Smooth muscle cell (in vitro differentiated cells): ENCODE data around the gene CORO7. TPM values are rescaled to one million over a fixed set of nuclear protein-coding genes. Genes with fewer than 3 reads are reported as not detected.

Experiments
- DNase-seq: peaks from one replicate; lab custom pipeline; 2025; ENCODE audit not compliant: unreplicated experiment; lab: John Stamatoyannopoulos, UW
- H2AFZ ChIP-seq: fragments of 200-600 bp; sonication (generic); 2 replicates; pipeline ENCODE4 v1.6.0; 2016; ENCODE audit warnings: antibody characterized with exemption, low read depth, mild to moderate bottlenecking
- H3F3A ChIP-seq: fragments of 200-600 bp; sonication (generic); 2 replicates; pipeline ENCODE4 v1.6.0; 2017; ENCODE audit warnings: antibody characterized with exemption, low read depth
- H3K27ac ChIP-seq: fragments of 200-600 bp; sonication (generic); 2 replicates; pipeline ENCODE4 v1.5.1; 2016; ENCODE audit warnings: low read depth, mild to moderate bottlenecking
- H3K27me3 ChIP-seq: fragments of 200-600 bp; sonication (generic); 2 replicates; pipeline ENCODE4 v1.6.1; 2016; ENCODE audit warnings: low read depth, mild to moderate bottlenecking
- H3K36me3 ChIP-seq: fragments of 200-600 bp; sonication (generic); 2 replicates; pipeline ENCODE4 v1.5.1; 2016; ENCODE audit warnings: low read depth
- H3K4me1 ChIP-seq: fragments of 200-600 bp; sonication (generic); 2 replicates; pipeline ENCODE4 v1.5.1; 2016; ENCODE audit warnings: low read depth
- H3K4me2 ChIP-seq: fragments of 200-600 bp; sonication (generic); 2 replicates; pipeline ENCODE4 v1.6.0; 2016; ENCODE audit warnings: mild to moderate bottlenecking
- H3K4me3 ChIP-seq: fragments of 200-600 bp; sonication (generic); 2 replicates; pipeline ENCODE4 v1.5.1; 2016; ENCODE audit warnings: mild to moderate bottlenecking
- H3K79me2 ChIP-seq: fragments of 200-600 bp; sonication (generic); 2 replicates; pipeline ENCODE4 v1.6.0; 2016; ENCODE audit warnings: low read depth, mild to moderate bottlenecking
- H3K9ac ChIP-seq: fragments of 200-600 bp; sonication (generic); 2 replicates; pipeline ENCODE4 v1.6.0; 2016; ENCODE audit warnings: low read depth
- H3K9me3 ChIP-seq: fragments of 200-600 bp; sonication (generic); replicated peaks from 2 replicates; pipeline ENCODE4 v1.5.1; 2016; ENCODE audit warnings: low read depth
- H4K20me1 ChIP-seq: fragments of 200-600 bp; sonication (generic); 2 replicates; pipeline ENCODE4 v1.6.0; 2016; ENCODE audit warnings: low read depth
- WGBS: methylation state at CpG from one replicate; pipeline ENCODE4 v1.1.7; 2016; ENCODE audit warnings: low lambda C conversion rate; 5-methylcytosine and 5-hydroxymethylcytosine counted together
- polyA plus RNA-seq: library from polyadenylated mRNA; unstranded; fragments of >200 nt; fragmentation: Nextera tagmentation; extraction: Ambion mirVana; gene quantifications from 2 replicates; pipeline ENCODE4 v1.2.1, GENCODE V29; 2016
- total RNA-seq: library from RNA; depleted of rRNA; stranded (reverse); fragments of >200 nt; gene quantifications from 2 replicates; pipeline ENCODE4 v1.2.3, GENCODE V29; 2014
- TF ChIP-seq, protein P1 (sequence below): fragments of 200-600 bp; sonication (generic); IDR thresholded peaks from 2 replicates; pipeline ENCODE4 v1.5.1; 2017; ENCODE audit warnings: borderline replicate concordance, mild to moderate bottlenecking, antibody characterized with exemption; ENCODE audit not compliant: insufficient read depth, poor library complexity, severe bottlenecking

Gene CORO7
- total and polyA plus RNA-seq, 2 experiments from 2014 or later: 6.7 to 12.7 TPM

DNA sequence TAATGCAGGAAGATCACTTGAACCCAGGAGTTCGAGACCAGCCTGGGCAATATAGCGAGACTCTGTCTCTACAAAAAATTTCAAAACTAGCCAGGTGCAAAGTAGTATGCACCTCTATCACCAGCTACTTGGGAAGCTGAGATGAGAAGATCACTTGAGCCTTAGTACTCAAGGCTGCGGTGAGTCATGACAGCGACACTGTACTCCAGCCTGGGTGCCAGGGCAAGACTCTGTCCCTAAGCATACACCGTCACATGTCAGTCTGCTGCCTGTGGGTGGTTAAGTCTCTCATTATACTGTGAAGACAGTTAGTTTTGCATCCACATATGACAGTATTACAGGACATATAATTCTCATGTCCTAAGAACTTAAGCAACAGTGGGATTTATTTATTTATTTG lies 36.3 kb upstream of the CORO7 start:
- Histone ChIP-seq H3K79me2 (no peaks in the 10 kb centered on the region), H3K4me2 (no peak overlapping the region), H3K4me3 (no peak overlapping the region), H4K20me1 (peaks cover 23% of the 10 kb centered on the region), H3K4me1 (no peaks in the 10 kb centered on the region), H3K36me3 (no peaks in the 10 kb centered on the region), H3K9ac (no peak overlapping the region), H3K27me3 (no peaks in the 10 kb centered on the region), H2AFZ (no peak overlapping the region), H3K27ac (no peak overlapping the region), H3K9me3 (no peaks in the 10 kb centered on the region), H3F3A (no peaks in the 10 kb centered on the region)
- 97% methylated on average over 5 of the region's 5 CpGs for WGBS
- DNase-seq: no peak
- TF ChIP-seq, protein P1, sequence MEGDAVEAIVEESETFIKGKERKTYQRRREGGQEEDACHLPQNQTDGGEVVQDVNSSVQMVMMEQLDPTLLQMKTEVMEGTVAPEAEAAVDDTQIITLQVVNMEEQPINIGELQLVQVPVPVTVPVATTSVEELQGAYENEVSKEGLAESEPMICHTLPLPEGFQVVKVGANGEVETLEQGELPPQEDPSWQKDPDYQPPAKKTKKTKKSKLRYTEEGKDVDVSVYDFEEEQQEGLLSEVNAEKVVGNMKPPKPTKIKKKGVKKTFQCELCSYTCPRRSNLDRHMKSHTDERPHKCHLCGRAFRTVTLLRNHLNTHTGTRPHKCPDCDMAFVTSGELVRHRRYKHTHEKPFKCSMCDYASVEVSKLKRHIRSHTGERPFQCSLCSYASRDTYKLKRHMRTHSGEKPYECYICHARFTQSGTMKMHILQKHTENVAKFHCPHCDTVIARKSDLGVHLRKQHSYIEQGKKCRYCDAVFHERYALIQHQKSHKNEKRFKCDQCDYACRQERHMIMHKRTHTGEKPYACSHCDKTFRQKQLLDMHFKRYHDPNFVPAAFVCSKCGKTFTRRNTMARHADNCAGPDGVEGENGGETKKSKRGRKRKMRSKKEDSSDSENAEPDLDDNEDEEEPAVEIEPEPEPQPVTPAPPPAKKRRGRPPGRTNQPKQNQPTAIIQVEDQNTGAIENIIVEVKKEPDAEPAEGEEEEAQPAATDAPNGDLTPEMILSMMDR: no peak

DNA sequence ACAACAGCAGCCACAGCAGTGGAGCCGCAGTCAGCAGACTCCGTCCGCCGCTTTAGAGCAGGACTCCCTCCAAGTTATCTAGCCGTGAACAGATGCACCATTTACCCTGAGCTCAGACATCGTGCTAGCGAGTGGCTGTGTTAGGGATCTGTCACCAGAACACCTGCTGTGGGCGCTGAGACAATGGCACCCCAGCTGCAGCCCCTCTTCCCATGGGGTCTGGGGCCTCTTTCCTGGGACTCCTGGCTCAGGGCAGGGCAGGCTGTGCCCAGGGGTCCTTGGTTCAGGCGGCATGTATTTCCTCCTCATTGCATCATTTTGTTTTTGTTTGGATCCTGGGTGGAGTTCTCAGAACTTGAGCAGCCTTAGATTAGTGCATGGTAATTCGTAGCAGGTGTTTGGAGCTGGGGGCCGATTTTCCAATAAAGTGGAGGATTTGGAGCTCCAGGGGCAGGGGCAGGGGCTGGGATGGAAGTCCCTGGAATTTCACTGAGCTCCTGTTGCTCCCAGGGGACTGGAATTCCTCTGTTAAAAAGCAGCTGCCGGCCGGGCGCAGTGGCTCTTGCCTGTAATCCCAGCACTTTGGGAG lies 34.6 kb upstream of the CORO7 start:
- H3K36me3 ChIP-seq: no peaks in the 10 kb centered on the region
- no peaks in the 10 kb centered on the region for H3K4me1 ChIP-seq
- H4K20me1 ChIP-seq: peaks cover 23% of the 10 kb centered on the region
- whole genome bisulfite sequencing: 96% methylated on average over 14 of the region's 14 CpGs
- no peaks in the 10 kb centered on the region for H3K79me2 ChIP-seq
- no peak overlapping the region for H3K4me2 ChIP-seq
- H3K27ac ChIP-seq: no peak overlapping the region
- H3K4me3 ChIP-seq: no peak overlapping the region
- DNase-seq: no peak
- H3K27me3 ChIP-seq: no peaks in the 10 kb centered on the region
- no peak overlapping the region for H3K9ac ChIP-seq
- TF ChIP-seq, protein P1: no peak
- no peaks in the 10 kb centered on the region for H3K9me3 ChIP-seq
- no peaks in the 10 kb centered on the region for H3F3A ChIP-seq
- H2AFZ ChIP-seq: no peak overlapping the region

DNA sequence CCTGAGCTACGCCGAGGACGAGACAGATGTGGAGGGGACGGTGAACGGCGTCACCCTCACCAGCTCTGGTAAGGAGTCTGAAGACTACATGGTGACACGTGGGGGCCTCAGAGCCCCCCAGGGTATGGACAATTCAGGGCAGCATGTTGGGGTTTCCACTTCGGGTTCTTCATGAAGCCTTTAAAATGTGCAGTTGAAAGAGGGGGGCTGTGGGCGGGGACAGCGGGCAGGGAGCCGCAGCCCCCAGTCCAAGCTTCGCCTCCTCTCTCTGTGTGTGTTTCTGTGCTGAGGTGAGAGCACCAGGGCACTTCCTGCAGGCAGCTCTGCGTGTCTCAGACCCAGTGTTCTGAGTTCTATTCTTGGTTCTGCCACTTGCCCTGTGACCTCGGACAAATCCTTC lies 34.0 kb upstream of the CORO7 start:
- Histone ChIP-seq H3K27me3 (no peaks in the 10 kb centered on the region), H3K4me1 (no peaks in the 10 kb centered on the region), H3K4me3 (no peak overlapping the region), H3K9me3 (no peaks in the 10 kb centered on the region), H3K4me2 (no peak overlapping the region), H3K79me2 (no peaks in the 10 kb centered on the region), H3F3A (no peaks in the 10 kb centered on the region), H2AFZ (no peak overlapping the region), H4K20me1 (peaks cover 23% of the 10 kb centered on the region), H3K9ac (no peak overlapping the region), H3K27ac (no peak overlapping the region), H3K36me3 (no peaks in the 10 kb centered on the region)
- WGBS: 98% methylated on average over 14 of the region's 14 CpGs
- TF ChIP-seq, protein P1: no peak
- no peak for DNase-seq

DNA sequence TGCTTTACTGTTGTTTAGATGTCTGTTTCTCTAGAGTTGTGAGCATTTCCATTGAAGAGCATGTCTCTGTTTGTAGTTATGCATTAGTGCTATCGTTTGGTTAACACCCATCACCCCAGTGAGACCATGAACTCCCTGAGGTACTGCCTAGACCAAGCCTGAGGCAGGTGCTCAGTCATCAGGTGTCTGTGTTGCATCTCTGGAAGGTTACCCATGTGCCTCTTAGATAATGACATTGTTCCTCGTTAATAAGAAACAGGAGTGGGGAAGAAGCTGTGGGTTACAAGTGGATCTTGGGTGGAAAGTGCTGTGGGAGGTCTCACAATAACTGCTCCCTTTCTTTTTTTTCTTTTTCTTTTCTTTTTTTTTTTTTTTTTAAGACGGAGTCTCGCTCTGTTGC lies 27.6 kb upstream of the CORO7 start:
- Histone ChIP-seq H3K36me3 (peaks cover 26% of the 10 kb centered on the region), H3K79me2 (no peaks in the 10 kb centered on the region), H2AFZ (no peak overlapping the region), H4K20me1 (no peaks in the 10 kb centered on the region), H3K27ac (no peak overlapping the region), H3K4me2 (no peak overlapping the region), H3K27me3 (no peaks in the 10 kb centered on the region), H3K4me1 (no peaks in the 10 kb centered on the region), H3K9me3 (no peaks in the 10 kb centered on the region), H3F3A (no peaks in the 10 kb centered on the region), H3K9ac (no peak overlapping the region), H3K4me3 (no peak overlapping the region)
- DNase-seq: no peak
- 95% methylated on average over 4 of the region's 4 CpGs for WGBS
- TF ChIP-seq, protein P1: no peak
